Right forelimb (tissue), 1 donor: Measurements from ENCODE around the gene LOXL3.
"Not testable (repeated sequence)": the region's sequence is repeated elsewhere in the genome, so short reads cannot be mapped to it uniquely, and the experiment has no call there.

ENCODE experiments used
- DNase-seq: peaks from one replicate; pipeline ENCODE4 v3.0.0-alpha.2; 2018

LOXL3 gene

DNA sequence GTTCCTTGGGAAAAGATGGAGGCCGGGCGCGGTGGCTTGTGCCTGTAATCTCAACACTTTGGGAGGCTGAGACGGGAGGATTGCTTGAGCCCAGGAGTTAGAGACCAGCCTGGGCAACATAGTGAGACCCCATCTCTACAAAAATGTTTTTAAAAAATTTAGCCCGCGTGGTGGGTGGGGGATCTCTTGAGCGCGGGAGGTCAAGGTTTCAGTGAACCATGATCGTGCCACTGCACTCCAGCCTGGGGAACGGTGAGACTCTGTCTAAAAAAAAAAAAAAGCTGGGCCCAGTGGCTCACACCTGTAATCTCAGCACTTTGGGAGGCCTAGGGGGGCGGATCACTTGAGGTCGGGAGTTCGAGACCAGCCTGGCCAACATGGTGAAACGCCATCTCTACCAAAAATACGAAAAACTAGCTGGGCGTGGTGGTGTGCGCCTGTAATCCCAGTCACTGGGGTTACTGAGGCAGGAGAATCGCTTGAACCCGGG lies 70.0 kb downstream of the LOXL3 start:
- not testable (repeated sequence) for DNase-seq

DNA sequence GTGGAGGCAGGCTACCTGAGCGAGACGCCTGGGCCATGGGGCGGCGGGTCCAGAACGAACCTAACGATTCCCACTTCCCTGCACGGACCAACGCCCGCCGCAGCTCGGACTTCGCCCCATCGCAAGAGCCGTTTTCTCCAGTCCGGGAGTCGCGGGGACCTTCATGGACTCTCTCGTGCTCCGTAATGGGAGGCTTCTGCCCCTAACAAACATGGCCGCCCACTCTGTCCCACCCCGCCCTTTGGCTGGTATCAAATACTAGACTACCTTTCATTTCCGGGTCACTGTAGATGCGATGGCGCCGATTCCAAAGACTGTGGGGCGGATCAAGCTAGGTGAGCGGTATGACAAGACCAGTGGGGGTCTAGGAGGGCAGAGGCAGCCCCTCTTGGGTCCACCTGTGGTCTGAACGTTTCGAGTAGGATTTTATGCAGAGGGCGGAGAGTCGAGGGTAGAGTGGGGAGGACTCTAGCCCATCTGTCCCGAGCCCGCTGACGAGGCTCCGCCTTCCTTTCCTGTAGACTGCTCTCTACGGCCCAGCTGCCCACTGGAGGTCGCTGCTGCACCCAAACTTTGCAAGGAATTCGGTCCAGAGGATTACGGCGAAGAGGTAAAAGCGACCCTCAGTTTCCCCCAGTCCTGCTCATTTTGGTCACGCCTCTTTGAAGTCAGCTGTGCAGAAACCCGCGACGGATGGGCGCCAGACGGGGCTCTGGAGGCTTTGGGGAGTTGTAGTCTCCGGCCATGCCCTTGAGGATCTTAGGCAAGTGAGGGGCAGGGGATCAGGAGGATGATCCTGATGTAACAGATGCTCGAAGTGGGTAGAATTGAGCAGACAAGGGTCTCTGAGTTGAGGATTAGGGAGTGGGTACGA lies 70.7 kb downstream of the LOXL3 start, which contains the start of the genes CCDC142 and TTC31:
TSS of gene CCDC142 (minus strand) at position 198 of the 874 bp plus-strand sequence. CDS start at position 37, 161 bp downstream.
TSS of gene TTC31 (plus strand) at position 281 of the 874 bp plus-strand sequence. CDS start at position 296, 15 bp downstream.
- peak; percentile 96 for DNase-seq
